Measurements from ENCODE around the gene HS3ST3A1. TPM values are rescaled to one million over a fixed set of nuclear protein-coding genes. Genes with fewer than 3 reads are reported as not detected.

Gene HS3ST3A1
- total RNA-seq (2022) (7.3 and 10.4 TPM in 2 replicates), Bru-seq, nascent RNA (percentile 70 among the genes with signal in this experiment), BruChase-seq, experiment 1, labeled RNA remaining after a 6-hour chase (percentile 51 among the genes with signal in this experiment), BruChase-seq, experiment 2, labeled RNA remaining after a 2-hour chase (percentile 49 among the genes with signal in this experiment)
- long read RNA-seq, transcript HS3ST3A1-201 (2 exons, 2,527 nt), result major isoform, 42 of 55 reads
- long read RNA-seq, partial matches to known transcripts, result 1 of 55 reads
- long read RNA-seq, other reads (novel, unspliced or antisense), result 12 of 55 reads

GRCh38 chr17:13601776-13602551 lies at the start of gene HS3ST3A1:
TSS of gene HS3ST3A1 (minus strand) at chr17:13601929. CDS start at chr17:13601129, 800 bp downstream.
- peak; percentile 78 for DNase-seq (ENCODE audit: unreplicated experiment)
- POLR2A ChIA-PET, result interaction anchor here (0.5 to 1.8 kb wide), 8 partner anchors 34 to 701 kb away, joined by 3 to 13 read pairs (median 3); partner anchors contain the start of genes COX10 and HS3ST3B1
- no peak for TF ChIP-seq CTCF (IDR thresholded peaks at IDR 0.05; ENCODE audit: unreplicated experiment)
- Mint-ChIP-seq H3K9me3 (ENCODE audit: unreplicated experiment) (no peaks in the 10 kb centered on the region), H3K27me3 (ENCODE audit: insufficient read depth, unreplicated experiment) (no peaks in the 10 kb centered on the region), H3K27ac (ENCODE audit: low read depth, unreplicated experiment) (peak within 1 kb of the TSS; percentile 63), H3K4me1 (ENCODE audit: insufficient read depth, unreplicated experiment) (peaks cover 30% of the 10 kb centered on the region), H3K36me3 (ENCODE audit: insufficient read depth, unreplicated experiment) (no peaks in the 10 kb centered on the region), H3K4me3 (ENCODE audit: unreplicated experiment) (peak within 1 kb of the TSS; percentile 88)
- intact Hi-C loops (cut with micrococcal nuclease), result no loop called here
- BruUV-seq (replicated peaks), result no TSS peak
- CTCF ChIA-PET, result interaction anchor here (0.5 to 1.5 kb wide), 6 partner anchors 8 to 1324 kb away, joined by 3 to 6 read pairs (median 3); no protein-coding TSS in a partner anchor

- POLR2A ChIA-PET, result interaction anchor here (1.8 kb wide), 1 partner anchor 650 kb away, joined by 4 read pairs; the partner anchor contains the start of gene HS3ST3B1
- H3K9me3 Mint-ChIP-seq (ENCODE audit: unreplicated experiment), result no peaks in the 10 kb centered on the region
- H3K27me3 Mint-ChIP-seq (ENCODE audit: insufficient read depth, unreplicated experiment), result no peaks in the 10 kb centered on the region
- intact Hi-C loops (cut with micrococcal nuclease), result no loop called here
- no peak overlapping the region for H3K4me3 Mint-ChIP-seq (ENCODE audit: unreplicated experiment)
- no peaks in the 10 kb centered on the region for H3K4me1 Mint-ChIP-seq (ENCODE audit: insufficient read depth, unreplicated experiment)
- no peaks in the 10 kb centered on the region for H3K36me3 Mint-ChIP-seq (ENCODE audit: insufficient read depth, unreplicated experiment)
- CTCF ChIA-PET, result interaction anchor here (0.6 to 0.7 kb wide), 2 partner anchors 652 to 1006 kb away, joined by 3 to 5 read pairs; no protein-coding TSS in a partner anchor
- no peak for TF ChIP-seq CTCF (IDR thresholded peaks at IDR 0.05; ENCODE audit: unreplicated experiment)
- H3K27ac Mint-ChIP-seq (ENCODE audit: low read depth, unreplicated experiment), result no peak overlapping the region
- DNase-seq (ENCODE audit: unreplicated experiment), result no peak
- no TSS peak for BruUV-seq (replicated peaks)
Measured at GRCh38 chr17:13650096-13650675, 48.5 kb upstream of the HS3ST3A1 start.

- H3K27ac Mint-ChIP-seq (ENCODE audit: low read depth, unreplicated experiment), result no peak overlapping the region
- ChIA-PET CTCF (no interaction called here), POLR2A (interaction anchor here (0.7 to 0.8 kb wide), 2 partner anchors 415 to 808 kb away, joined by 3 to 5 read pairs; no protein-coding TSS in a partner anchor)
- no peaks in the 10 kb centered on the region for H3K36me3 Mint-ChIP-seq (ENCODE audit: insufficient read depth, unreplicated experiment)
- H3K27me3 Mint-ChIP-seq (ENCODE audit: insufficient read depth, unreplicated experiment), result no peaks in the 10 kb centered on the region
- no peak for TF ChIP-seq CTCF (IDR thresholded peaks at IDR 0.05; ENCODE audit: unreplicated experiment)
- H3K4me3 Mint-ChIP-seq (ENCODE audit: unreplicated experiment), result no peak overlapping the region
- intact Hi-C loops (cut with micrococcal nuclease), result no loop called here
- BruUV-seq (replicated peaks), result no TSS peak
- no peak for DNase-seq (ENCODE audit: unreplicated experiment)
- H3K9me3 Mint-ChIP-seq (ENCODE audit: unreplicated experiment), result no peaks in the 10 kb centered on the region
- H3K4me1 Mint-ChIP-seq (ENCODE audit: insufficient read depth, unreplicated experiment), result no peaks in the 10 kb centered on the region
Measured at GRCh38 chr17:13647543-13648021, 45.9 kb upstream of the HS3ST3A1 start.

Measured in MCF 10A (cell line).